Neural crest cell (in vitro differentiated cells): ENCODE measurements around the gene DPYSL4. TPM values are rescaled to one million over a fixed set of nuclear protein-coding genes. Genes with fewer than 3 reads are reported as not detected.
"Not testable (repeated sequence)": the region's sequence is repeated elsewhere in the genome, so short reads cannot be mapped to it uniquely, and the experiment has no call there.

Source experiments
- DNase-seq: peaks from one replicate; pipeline ENCODE4 v3.0.0; 2021; ENCODE audit warnings: low read depth, mixed read lengths, low spot score
- H3K27ac Mint-ChIP-seq: one replicate; pipeline ENCODE4 v1.8.0; 2021; ENCODE audit warnings: mild to moderate bottlenecking, mixed read lengths; ENCODE audit not compliant: unreplicated experiment
- H3K27me3 Mint-ChIP-seq: 2 replicates; pipeline ENCODE4 v1.8.0; 2021; ENCODE audit warnings: low read depth, mild to moderate bottlenecking, mixed read lengths
- H3K36me3 Mint-ChIP-seq: 2 replicates; pipeline ENCODE4 v1.8.0; 2021; ENCODE audit warnings: low read depth, mild to moderate bottlenecking, mixed read lengths
- H3K4me1 Mint-ChIP-seq: 2 replicates; pipeline ENCODE4 v1.8.0; 2021; ENCODE audit warnings: mixed read lengths
- H3K4me3 Mint-ChIP-seq: one replicate; pipeline ENCODE4 v1.8.0; 2021; ENCODE audit warnings: mild to moderate bottlenecking, mixed read lengths
- H3K9me3 Mint-ChIP-seq: 2 replicates; pipeline ENCODE4 v1.8.0; 2021; ENCODE audit warnings: mixed read lengths
- CTCF ChIP-seq: fragments of 200-600 bp; sonication (generic); conservative IDR thresholded peaks from 2 replicates; pipeline ENCODE4 v1.5.0; 2021; ENCODE audit warnings: antibody characterized with exemption, mild to moderate bottlenecking
- total RNA-seq: library from RNA; stranded (reverse); gene quantifications from 2 replicates; pipeline ENCODE4 v1.2.1, GENCODE V29; 2021

Gene DPYSL4
- total RNA-seq, 1 donor from 2014 or later: 155 TPM

- not testable (repeated sequence) for H3K27me3 Mint-ChIP-seq
These were observed 25.7 kb upstream of the DPYSL4 start for GRCh38 chr10:132160834-132161622.

DNA sequence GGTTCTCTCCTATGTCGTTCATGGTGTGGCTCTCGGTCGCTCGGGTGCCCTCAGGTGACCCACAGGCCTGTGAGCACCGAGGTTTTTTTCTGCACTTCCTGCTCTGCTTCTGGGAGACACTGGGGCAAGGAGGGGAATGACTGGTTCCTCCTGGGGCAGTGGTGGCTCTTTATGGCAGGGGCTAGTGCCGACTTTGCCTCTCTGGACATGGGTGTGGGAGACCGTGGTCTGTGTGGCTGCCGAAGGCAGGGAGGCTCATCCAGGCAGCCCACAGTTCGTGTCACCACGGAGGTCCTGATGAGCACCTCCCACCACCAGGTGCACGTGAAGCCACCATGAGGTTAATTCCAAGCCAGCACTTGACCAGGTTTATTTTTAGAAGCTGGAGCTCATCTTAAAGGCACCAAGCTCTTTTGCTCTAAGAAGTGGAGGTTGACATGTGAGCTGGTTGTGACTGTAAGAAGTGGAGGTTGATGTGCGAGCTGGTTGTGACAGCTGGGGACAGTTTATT is 24.7 kb upstream of the DPYSL4 start:
- Mint-ChIP-seq H3K36me3 (no peaks in the 10 kb centered on the region), H3K27me3 (peaks cover 4% of the 10 kb centered on the region), H3K9me3 (no peaks in the 10 kb centered on the region), H3K4me1 (peaks cover 12% of the 10 kb centered on the region), H3K4me3 (no peak overlapping the region), H3K27ac (peak overlapping the region; percentile 71)
- TF ChIP-seq CTCF: no peak
- DNase-seq: no peak

More at GRCh38 chr10:132160834-132161622, 25.7 kb upstream of the DPYSL4 start:
- H3K27ac Mint-ChIP-seq, H3K36me3 Mint-ChIP-seq, DNase-seq, H3K9me3 Mint-ChIP-seq, H3K4me3 Mint-ChIP-seq: not testable (repeated sequence)
- peaks cover 12% of the 10 kb centered on the region for H3K4me1 Mint-ChIP-seq

- H3K9me3 Mint-ChIP-seq: no peaks in the 10 kb centered on the region
- no peak overlapping the region for H3K4me3 Mint-ChIP-seq
- H3K27me3 Mint-ChIP-seq: peaks cover 4% of the 10 kb centered on the region
- no peak for TF ChIP-seq CTCF
- DNase-seq: no peak
- H3K36me3 Mint-ChIP-seq: no peaks in the 10 kb centered on the region
- H3K27ac Mint-ChIP-seq: no peak overlapping the region
- H3K4me1 Mint-ChIP-seq: peaks cover 12% of the 10 kb centered on the region
These were observed 24.0 kb upstream of the DPYSL4 start for GRCh38 chr10:132162590-132163277.

DNA sequence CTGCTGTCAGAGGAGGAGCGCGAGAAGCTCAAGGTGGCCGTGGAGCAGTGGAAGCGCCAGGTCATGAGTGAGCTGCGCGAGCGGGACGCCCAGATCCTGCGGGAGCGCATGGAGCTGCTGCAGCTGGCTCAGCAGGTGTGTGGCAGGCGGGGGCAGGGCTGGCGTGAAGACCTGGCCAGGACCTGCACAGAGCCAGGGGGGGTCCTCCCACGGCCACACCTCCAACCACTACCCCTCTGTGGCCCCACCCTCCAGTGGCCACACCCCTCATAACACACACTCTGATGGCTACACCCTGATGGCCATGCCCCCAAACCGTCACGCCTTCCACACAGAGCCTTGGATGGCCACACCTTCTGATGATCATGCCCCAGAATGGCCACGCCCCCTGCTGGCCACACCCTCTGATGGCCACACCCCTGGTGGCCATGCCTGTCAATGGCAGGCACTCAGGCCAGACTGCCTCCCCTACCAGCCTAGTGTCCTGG is 23.4 kb upstream of the DPYSL4 start:
- Mint-ChIP-seq H3K4me3 (no peak overlapping the region), H3K27me3 (peaks cover 4% of the 10 kb centered on the region), H3K4me1 (peaks cover 12% of the 10 kb centered on the region), H3K27ac (no peak overlapping the region), H3K9me3 (no peaks in the 10 kb centered on the region), H3K36me3 (no peaks in the 10 kb centered on the region)
- no peak for TF ChIP-seq CTCF
- peak; percentile 45 for DNase-seq

GRCh38 chr10:132163826-132164515 is 22.8 kb upstream of the DPYSL4 start:
- DNase-seq: no peak
- no peak overlapping the region for H3K27ac Mint-ChIP-seq
- no peaks in the 10 kb centered on the region for H3K36me3 Mint-ChIP-seq
- H3K4me3 Mint-ChIP-seq: no peak overlapping the region
- peaks cover 4% of the 10 kb centered on the region for H3K27me3 Mint-ChIP-seq
- no peaks in the 10 kb centered on the region for H3K9me3 Mint-ChIP-seq
- H3K4me1 Mint-ChIP-seq: peaks cover 12% of the 10 kb centered on the region
- TF ChIP-seq CTCF: no peak
